ENCODE results near the gene ZNF678.

GRCh38 chr1:227635596-227635995, 72.2 kb downstream of the ZNF678 start:
- TF ChIP-seq PBX3 (IDR thresholded peaks at IDR 0.05) (no peak), CTCF (IDR thresholded peaks at IDR 0.05) (no peak), JUNB (IDR thresholded peaks at IDR 0.05) (no peak), BHLHE40 (IDR thresholded peaks at IDR 0.05; ENCODE audit: low read depth, low read length) (no peak), RAD21 (conservative IDR thresholded peaks at IDR 0.05 in 1 of 2, IDR thresholded peaks at IDR 0.05 in 1 of 2) (no peak), CHD4 (IDR thresholded peaks at IDR 0.05; ENCODE audit: borderline replicate concordance) (no peak), EHF (CRISPR knock-in tag; IDR thresholded peaks at IDR 0.05) (no peak), GATA3 (IDR thresholded peaks at IDR 0.05; ENCODE audit: borderline replicate concordance) (no peak), REST (IDR thresholded peaks at IDR 0.05) (no peak), POLR2A (IDR thresholded peaks at IDR 0.05; ENCODE audit: low read length) (no peak), USF2 (IDR thresholded peaks at IDR 0.05) (no peak)
